BLaER1 treated with 17β-estradiol and CSF1 and Interleukin-3, amounts not matched to agents 10 nM and 100 nM (cell line): ENCODE measurements around the gene WRAP73.

Experiments
- H3K27ac ChIP-seq, 11 experiments: shearing (Covaris generic); formaldehyde crosslinking; 2 replicates each; pipeline ENCODE4 v1.8.1; 2022
- H3K27me3 ChIP-seq, 11 experiments: shearing (Covaris generic); formaldehyde crosslinking; 2 replicates each; pipeline ENCODE4 v1.8.1; 2022
- H3K36me3 ChIP-seq, 11 experiments: shearing (Covaris generic); formaldehyde crosslinking; 2 replicates each; pipeline ENCODE4 v1.8.1; 2022
- H3K4me1 ChIP-seq, 10 experiments: shearing (Covaris generic); formaldehyde crosslinking; 2 replicates each; pipeline ENCODE4 v1.8.1; 2022
- H3K4me2 ChIP-seq, 11 experiments: shearing (Covaris generic); formaldehyde crosslinking; 2 replicates each; pipeline ENCODE4 v1.8.1; 2022
- H3K4me3 ChIP-seq, 10 experiments: shearing (Covaris generic); formaldehyde crosslinking; 2 replicates each; pipeline ENCODE4 v1.8.1; 2022
- H3K9ac ChIP-seq, 11 experiments: shearing (Covaris generic); formaldehyde crosslinking; 2 replicates each; pipeline ENCODE4 v1.8.1; 2022
- H3K9me3 ChIP-seq, 11 experiments: shearing (Covaris generic); formaldehyde crosslinking; replicated peaks in 1 of 11; 2 replicates each; pipeline ENCODE4 v1.8.1; 2022
- H4K20me1 ChIP-seq, 11 experiments: shearing (Covaris generic); formaldehyde crosslinking; 2 replicates each; pipeline ENCODE4 v1.8.1; 2022
- Cebpa-rat ChIP-seq, 11 experiments: shearing (Covaris generic); IDR thresholded peaks; 2 replicates each; pipeline ENCODE4 v1.8.1; 2022

Gene WRAP73

DNA sequence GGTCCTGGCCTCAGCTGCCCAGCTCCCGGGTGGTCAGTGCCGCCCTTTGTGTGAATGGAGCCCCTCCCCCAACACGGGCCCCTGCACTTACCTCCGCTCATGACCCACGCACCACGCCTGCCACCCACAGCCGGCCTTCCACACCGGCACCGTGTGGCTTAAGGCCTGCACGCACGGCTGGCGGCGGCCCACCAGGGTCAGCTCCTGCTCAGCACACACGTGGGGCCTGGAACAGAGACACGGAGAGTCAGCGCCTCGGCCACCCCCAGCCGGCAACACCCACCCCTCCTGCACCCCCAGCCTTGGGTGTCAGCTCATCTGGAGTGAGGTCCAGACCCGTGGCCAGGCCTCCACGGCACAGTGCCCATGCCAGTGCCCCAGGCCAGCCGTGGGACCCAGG, 47.5 kb downstream of the WRAP73 start:
- Histone ChIP-seq H4K20me1 (peaks cover 0 to 100% (median 82%) of the 10 kb centered on the region in 11 experiments; a peak in 17 of 22 replicates), H3K36me3 (peaks cover 0 to 57% (median 19%) of the 10 kb centered on the region in 11 experiments; a peak in 12 of 22 replicates), H3K9me3 (no peaks in the 10 kb centered on the region), H3K4me3 (no peak overlapping the region), H3K27ac (no peak overlapping the region), H3K9ac (0 out of 22 replicates have a peak overlapping the region, but pooled peaks of 1 of the 11 experiments have one; percentile 11), H3K4me1 (peaks cover 28 to 97% (median 79%) of the 10 kb centered on the region in 10 experiments), H3K4me2 (peak overlapping the region in 8 of 11 experiments; percentile 33 to 100 (median 96); a peak in 14 of 22 replicates), H3K27me3 (peaks cover 0 to 12% (median 0%) of the 10 kb centered on the region in 11 experiments; a peak in 2 of 22 replicates)
- TF ChIP-seq Cebpa-rat (IDR thresholded peaks at IDR 0.05), result no peak

DNA sequence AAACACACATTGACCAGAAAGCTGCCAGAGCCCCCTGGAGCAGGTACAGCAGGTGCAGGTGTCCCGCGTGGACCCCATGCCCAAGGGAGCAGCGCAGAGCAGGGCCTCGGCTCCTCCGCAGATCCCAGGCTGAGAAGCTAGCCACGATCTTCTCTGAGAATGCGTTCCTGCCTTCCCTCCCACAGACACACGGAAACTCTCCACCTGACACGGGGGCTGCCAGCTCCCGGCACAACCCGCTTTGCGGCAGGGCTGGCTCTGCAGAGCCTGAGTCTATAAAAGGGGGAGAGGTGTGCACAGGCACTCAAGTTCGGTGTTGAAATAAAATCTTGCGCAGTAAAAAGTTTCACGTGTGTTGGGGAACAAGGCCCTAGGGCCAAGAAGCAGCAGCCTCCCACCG, 48.2 kb downstream of the WRAP73 start:
- peaks cover 35 to 97% (median 80%) of the 10 kb centered on the region in 10 experiments for H3K4me1 ChIP-seq
- no peak overlapping the region for H3K27ac ChIP-seq
- H3K27me3 ChIP-seq, result peaks cover 0 to 12% (median 0%) of the 10 kb centered on the region in 11 experiments; a peak in 2 of 22 replicates
- no peak overlapping the region for H3K4me3 ChIP-seq
- H3K4me2 ChIP-seq, result peak overlapping the region in 8 of 11 experiments; percentile 33 to 100 (median 96); a peak in 15 of 22 replicates
- H3K36me3 ChIP-seq, result peaks cover 0 to 51% (median 14%) of the 10 kb centered on the region in 11 experiments; a peak in 11 of 22 replicates
- H3K9me3 ChIP-seq, result no peaks in the 10 kb centered on the region
- no peak for TF ChIP-seq Cebpa-rat (IDR thresholded peaks at IDR 0.05)
- H4K20me1 ChIP-seq, result peaks cover 0 to 100% (median 76%) of the 10 kb centered on the region in 11 experiments; a peak in 17 of 22 replicates
- peak overlapping the region in 2 of 11 experiments; percentile 11 to 23; a peak in 1 of 22 replicates for H3K9ac ChIP-seq

DNA sequence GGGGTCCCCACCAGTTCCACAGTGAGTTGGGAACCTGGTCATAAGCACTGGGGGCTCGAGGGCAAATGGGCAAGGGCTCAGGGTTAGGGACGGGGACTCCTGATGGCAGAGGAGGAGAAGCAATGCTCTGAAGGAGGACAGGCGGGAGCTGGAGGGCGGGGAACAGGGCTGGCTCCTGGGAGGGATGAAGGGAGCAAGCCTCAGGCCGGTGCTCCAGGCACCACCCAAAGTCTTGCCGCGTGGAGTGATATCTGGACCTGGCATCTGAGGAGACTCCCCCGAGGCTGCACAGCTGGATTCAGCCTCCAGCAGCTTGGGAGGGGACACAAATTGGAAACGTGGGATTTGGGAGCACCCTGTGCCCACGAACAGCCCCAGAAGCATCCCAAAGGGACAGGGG, 49.5 kb downstream of the WRAP73 start:
- H3K4me3 ChIP-seq, result no peak overlapping the region
- peak overlapping the region in 1 of 11 experiments; percentile 77; a peak in 1 of 22 replicates for H3K27ac ChIP-seq
- peak overlapping the region in 5 of 11 experiments; percentile 11 to 59 (median 55); a peak in 4 of 22 replicates for H3K9ac ChIP-seq
- H3K9me3 ChIP-seq, result no peaks in the 10 kb centered on the region
- peaks cover 0 to 93% (median 63%) of the 10 kb centered on the region in 11 experiments; a peak in 17 of 22 replicates for H4K20me1 ChIP-seq
- H3K27me3 ChIP-seq, result peaks cover 0 to 12% (median 0%) of the 10 kb centered on the region in 11 experiments; a peak in 2 of 22 replicates
- peak overlapping the region in 10 of 11 experiments; percentile 85 to 100 (median 96); a peak in 21 of 22 replicates for H3K4me2 ChIP-seq
- TF ChIP-seq Cebpa-rat (IDR thresholded peaks at IDR 0.05), result no peak
- H3K4me1 ChIP-seq, result peaks cover 37 to 98% (median 83%) of the 10 kb centered on the region in 10 experiments
- H3K36me3 ChIP-seq, result peaks cover 0 to 45% (median 7%) of the 10 kb centered on the region in 11 experiments; a peak in 8 of 22 replicates

GRCh38 chr1:3599816-3600215, 50.1 kb downstream of the WRAP73 start:
- Histone ChIP-seq H3K27ac (peak overlapping the region in 5 of 11 experiments; percentile 41 to 77 (median 70); a peak in 8 of 22 replicates), H3K4me2 (peak overlapping the region; percentile 85 to 100 (median 96)), H3K9ac (peak overlapping the region in 6 of 11 experiments; percentile 28 to 67 (median 56); a peak in 9 of 22 replicates), H3K4me1 (peaks cover 37 to 98% (median 87%) of the 10 kb centered on the region in 10 experiments), H4K20me1 (peaks cover 0 to 88% (median 62%) of the 10 kb centered on the region in 11 experiments; a peak in 17 of 22 replicates), H3K36me3 (peaks cover 0 to 50% (median 7%) of the 10 kb centered on the region in 11 experiments; a peak in 9 of 22 replicates), H3K4me3 (no peak overlapping the region), H3K9me3 (no peaks in the 10 kb centered on the region), H3K27me3 (peaks cover 0 to 12% (median 0%) of the 10 kb centered on the region in 11 experiments; a peak in 2 of 22 replicates)
- TF ChIP-seq Cebpa-rat (IDR thresholded peaks at IDR 0.05), result no peak

- Histone ChIP-seq H3K27ac (peak overlapping the region in 5 of 11 experiments; percentile 41 to 77 (median 70); a peak in 8 of 22 replicates), H3K27me3 (peaks cover 0 to 12% (median 0%) of the 10 kb centered on the region in 11 experiments; a peak in 2 of 22 replicates), H3K4me2 (peak overlapping the region; percentile 85 to 100 (median 96)), H3K9ac (peak overlapping the region in 7 of 11 experiments; percentile 8 to 67 (median 55); a peak in 10 of 22 replicates), H3K4me1 (peaks cover 37 to 98% (median 91%) of the 10 kb centered on the region in 10 experiments), H4K20me1 (peaks cover 0 to 88% (median 58%) of the 10 kb centered on the region in 11 experiments; a peak in 17 of 22 replicates), H3K4me3 (0 out of 20 replicates have a peak overlapping the region, but pooled peaks of 1 of the 10 experiments have one; percentile 5), H3K36me3 (peaks cover 0 to 50% (median 7%) of the 10 kb centered on the region in 11 experiments; a peak in 9 of 22 replicates), H3K9me3 (no peaks in the 10 kb centered on the region)
- TF ChIP-seq Cebpa-rat (IDR thresholded peaks at IDR 0.05), result no peak
Measured at GRCh38 chr1:3599286-3599811, 50.6 kb downstream of the WRAP73 start.

DNA sequence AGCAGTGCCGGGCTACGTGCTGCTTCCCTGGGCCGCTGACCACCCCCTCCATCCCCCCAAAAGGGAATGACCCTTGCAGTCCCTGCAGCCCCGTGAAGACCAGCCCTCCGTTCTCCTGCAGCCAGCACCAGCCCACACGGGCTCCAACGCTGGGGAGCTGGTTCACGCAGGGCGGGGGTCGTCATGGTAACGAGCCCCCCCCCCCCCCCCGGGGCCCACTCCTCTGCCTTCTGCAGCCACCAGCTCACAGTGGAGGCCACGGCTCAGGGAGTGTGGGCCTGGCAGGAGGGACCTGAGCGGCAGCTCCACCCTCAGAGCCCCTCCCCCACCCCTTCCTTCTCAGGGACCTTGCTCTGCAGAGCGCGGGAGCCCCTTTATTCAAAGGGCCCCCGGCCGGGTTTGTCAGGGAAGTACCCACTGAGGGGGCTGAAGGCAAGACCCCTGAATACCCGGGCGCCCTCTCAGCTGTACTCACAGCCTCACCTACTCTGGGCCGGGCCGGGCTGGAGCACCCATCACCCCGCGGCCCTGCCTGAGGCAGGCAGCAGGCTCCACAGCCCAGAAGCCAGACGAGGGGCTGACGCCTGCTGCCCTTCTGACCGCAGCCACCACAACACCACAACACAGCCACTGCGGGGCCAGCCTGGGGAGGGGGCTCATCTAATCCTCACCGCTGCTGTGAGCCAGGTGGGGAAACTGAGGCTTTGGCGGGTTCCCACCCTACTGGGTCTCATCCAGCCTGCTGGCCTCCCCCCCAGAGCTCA, 51.2 kb downstream of the WRAP73 start:
- Histone ChIP-seq H4K20me1 (peaks cover 0 to 88% (median 51%) of the 10 kb centered on the region in 11 experiments; a peak in 17 of 22 replicates), H3K9me3 (no peaks in the 10 kb centered on the region), H3K9ac (peak overlapping the region in 7 of 11 experiments; percentile 8 to 67 (median 55); a peak in 10 of 22 replicates), H3K27me3 (peaks cover 0 to 12% (median 0%) of the 10 kb centered on the region in 11 experiments; a peak in 2 of 22 replicates), H3K27ac (peak overlapping the region in 7 of 11 experiments; percentile 21 to 77 (median 58); a peak in 10 of 22 replicates), H3K4me3 (peak overlapping the region in 3 of 10 experiments; percentile 5 to 47 (median 38); a peak in 4 of 20 replicates), H3K4me1 (peaks cover 41 to 98% (median 95%) of the 10 kb centered on the region in 10 experiments), H3K36me3 (peaks cover 0 to 46% (median 7%) of the 10 kb centered on the region in 11 experiments; a peak in 9 of 22 replicates), H3K4me2 (peak overlapping the region; percentile 85 to 100 (median 96))
- no peak for TF ChIP-seq Cebpa-rat (IDR thresholded peaks at IDR 0.05)

DNA sequence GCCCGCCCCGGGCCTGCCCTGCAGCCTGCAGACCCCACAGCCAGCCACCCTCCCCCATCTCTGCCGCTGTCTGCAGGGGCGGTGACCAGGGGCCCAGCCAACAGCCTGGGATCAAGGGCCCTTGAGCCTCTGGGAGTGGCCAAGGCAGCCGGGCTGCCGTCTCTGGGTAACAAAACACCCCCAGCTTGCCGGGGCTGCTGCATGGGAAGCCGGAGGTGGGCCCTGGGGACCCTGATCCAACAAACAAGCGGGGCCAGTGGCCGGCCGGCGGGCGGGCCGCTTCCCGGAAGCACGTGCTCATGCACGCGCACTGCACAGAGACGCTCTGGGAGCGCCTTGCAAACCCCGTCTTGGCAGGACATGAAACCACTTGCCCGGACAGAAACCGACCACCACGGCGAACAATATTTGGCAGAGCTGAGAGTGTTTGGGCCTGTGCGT, 51.8 kb downstream of the WRAP73 start:
- H3K4me1 ChIP-seq, result peaks cover 47 to 98% (median 97%) of the 10 kb centered on the region in 10 experiments
- H3K4me3 ChIP-seq, result peak overlapping the region in 9 of 10 experiments; percentile 3 to 47 (median 18); a peak in 7 of 20 replicates
- H3K9me3 ChIP-seq, result no peaks in the 10 kb centered on the region
- peak overlapping the region in 8 of 11 experiments; percentile 23 to 66 (median 52); a peak in 12 of 22 replicates for H3K9ac ChIP-seq
- no peak for TF ChIP-seq Cebpa-rat (IDR thresholded peaks at IDR 0.05)
- H4K20me1 ChIP-seq, result peaks cover 0 to 84% (median 45%) of the 10 kb centered on the region in 11 experiments; a peak in 17 of 22 replicates
- peak overlapping the region in 9 of 11 experiments; percentile 43 to 77 (median 58); a peak in 18 of 22 replicates for H3K27ac ChIP-seq
- peaks cover 0 to 12% (median 0%) of the 10 kb centered on the region in 11 experiments; a peak in 2 of 22 replicates for H3K27me3 ChIP-seq
- H3K4me2 ChIP-seq, result peak overlapping the region; percentile 85 to 100 (median 96)
- peaks cover 0 to 40% (median 7%) of the 10 kb centered on the region in 11 experiments; a peak in 9 of 22 replicates for H3K36me3 ChIP-seq
